ENCODE measurements around the gene CSHL1.

GRCh38 chr17:63917646-63918045, 6.6 kb upstream of the CSHL1 start:
- TF ChIP-seq, protein P1, sequence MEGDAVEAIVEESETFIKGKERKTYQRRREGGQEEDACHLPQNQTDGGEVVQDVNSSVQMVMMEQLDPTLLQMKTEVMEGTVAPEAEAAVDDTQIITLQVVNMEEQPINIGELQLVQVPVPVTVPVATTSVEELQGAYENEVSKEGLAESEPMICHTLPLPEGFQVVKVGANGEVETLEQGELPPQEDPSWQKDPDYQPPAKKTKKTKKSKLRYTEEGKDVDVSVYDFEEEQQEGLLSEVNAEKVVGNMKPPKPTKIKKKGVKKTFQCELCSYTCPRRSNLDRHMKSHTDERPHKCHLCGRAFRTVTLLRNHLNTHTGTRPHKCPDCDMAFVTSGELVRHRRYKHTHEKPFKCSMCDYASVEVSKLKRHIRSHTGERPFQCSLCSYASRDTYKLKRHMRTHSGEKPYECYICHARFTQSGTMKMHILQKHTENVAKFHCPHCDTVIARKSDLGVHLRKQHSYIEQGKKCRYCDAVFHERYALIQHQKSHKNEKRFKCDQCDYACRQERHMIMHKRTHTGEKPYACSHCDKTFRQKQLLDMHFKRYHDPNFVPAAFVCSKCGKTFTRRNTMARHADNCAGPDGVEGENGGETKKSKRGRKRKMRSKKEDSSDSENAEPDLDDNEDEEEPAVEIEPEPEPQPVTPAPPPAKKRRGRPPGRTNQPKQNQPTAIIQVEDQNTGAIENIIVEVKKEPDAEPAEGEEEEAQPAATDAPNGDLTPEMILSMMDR (IDR thresholded peaks at IDR 0.05), result no peak
- TF ChIP-seq ZFX (IDR thresholded peaks at IDR 0.05; ENCODE audit: borderline replicate concordance), result no peak
